Measurements from ENCODE around the gene SLC35E2B.
A peak's percentile ranks its signal among the peaks of the same experiment; 100 is the strongest.

The SLC35E2B gene

DNA sequence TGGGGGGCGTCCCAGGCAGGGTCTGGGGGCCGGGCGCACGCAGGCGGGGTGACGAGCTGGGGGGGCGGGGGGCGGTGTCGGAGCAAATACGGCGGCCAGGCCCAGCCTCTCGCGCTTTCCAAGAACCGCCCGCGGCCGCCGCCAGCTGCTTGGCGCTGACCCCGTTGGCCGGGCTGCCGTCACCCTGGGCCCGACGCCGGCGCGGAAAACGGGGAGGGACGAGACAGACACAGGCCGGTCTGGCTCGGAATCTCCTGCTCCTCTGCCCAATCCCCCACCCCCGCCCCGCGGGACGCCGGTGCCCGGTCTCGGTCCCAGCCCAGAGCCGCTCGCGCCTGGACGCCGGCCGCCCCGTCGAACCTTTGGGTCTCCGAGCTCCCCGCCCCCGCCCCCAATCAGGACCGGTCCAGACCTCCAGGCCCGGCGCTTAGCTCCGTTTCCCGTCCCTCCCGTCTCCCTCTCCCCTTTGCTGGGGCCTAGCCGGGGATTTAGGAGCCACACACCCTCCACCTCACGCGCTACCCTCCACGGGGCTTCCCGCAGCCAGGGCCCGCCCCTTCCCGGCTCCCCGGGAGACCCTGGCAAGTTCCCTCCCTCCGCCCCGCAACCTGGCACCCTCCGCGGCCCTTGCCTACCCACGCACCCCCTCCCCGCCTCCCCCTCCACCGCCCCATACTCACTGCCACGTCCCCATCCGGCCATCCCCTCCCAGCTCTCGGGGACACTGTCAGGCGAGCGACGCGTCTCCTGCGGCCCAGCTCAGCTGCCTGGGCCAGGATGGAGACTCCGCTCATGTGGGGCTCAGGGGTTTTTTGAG lies 61.4 kb downstream of the SLC35E2B start:
- DNase-seq (ENCODE audit: extremely low spot score) = no peak
- ChIA-PET POLR2A (no interaction called here), CTCF (no interaction called here)
- TF ChIP-seq, protein P1, sequence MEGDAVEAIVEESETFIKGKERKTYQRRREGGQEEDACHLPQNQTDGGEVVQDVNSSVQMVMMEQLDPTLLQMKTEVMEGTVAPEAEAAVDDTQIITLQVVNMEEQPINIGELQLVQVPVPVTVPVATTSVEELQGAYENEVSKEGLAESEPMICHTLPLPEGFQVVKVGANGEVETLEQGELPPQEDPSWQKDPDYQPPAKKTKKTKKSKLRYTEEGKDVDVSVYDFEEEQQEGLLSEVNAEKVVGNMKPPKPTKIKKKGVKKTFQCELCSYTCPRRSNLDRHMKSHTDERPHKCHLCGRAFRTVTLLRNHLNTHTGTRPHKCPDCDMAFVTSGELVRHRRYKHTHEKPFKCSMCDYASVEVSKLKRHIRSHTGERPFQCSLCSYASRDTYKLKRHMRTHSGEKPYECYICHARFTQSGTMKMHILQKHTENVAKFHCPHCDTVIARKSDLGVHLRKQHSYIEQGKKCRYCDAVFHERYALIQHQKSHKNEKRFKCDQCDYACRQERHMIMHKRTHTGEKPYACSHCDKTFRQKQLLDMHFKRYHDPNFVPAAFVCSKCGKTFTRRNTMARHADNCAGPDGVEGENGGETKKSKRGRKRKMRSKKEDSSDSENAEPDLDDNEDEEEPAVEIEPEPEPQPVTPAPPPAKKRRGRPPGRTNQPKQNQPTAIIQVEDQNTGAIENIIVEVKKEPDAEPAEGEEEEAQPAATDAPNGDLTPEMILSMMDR (IDR thresholded peaks at IDR 0.05; ENCODE audit: control extremely low read depth, extremely low read depth, low read depth, missing control alignments) = no peak

GRCh38 chr1:1630191-1630964 lies 62.2 kb downstream of the SLC35E2B start:
- ChIA-PET CTCF (interaction anchor here (1.4 kb wide), 1 partner anchor 276 kb away, joined by 4 read pairs; no protein-coding TSS in a partner anchor), POLR2A (interaction anchor here (0.9 kb wide), 1 partner anchor 150 kb away, joined by 3 read pairs; no protein-coding TSS in a partner anchor)
- peak; percentile 100 for DNase-seq (ENCODE audit: extremely low spot score)
- TF ChIP-seq, protein P1 (IDR thresholded peaks at IDR 0.05; ENCODE audit: control extremely low read depth, extremely low read depth, low read depth, missing control alignments) = no peak

DNA sequence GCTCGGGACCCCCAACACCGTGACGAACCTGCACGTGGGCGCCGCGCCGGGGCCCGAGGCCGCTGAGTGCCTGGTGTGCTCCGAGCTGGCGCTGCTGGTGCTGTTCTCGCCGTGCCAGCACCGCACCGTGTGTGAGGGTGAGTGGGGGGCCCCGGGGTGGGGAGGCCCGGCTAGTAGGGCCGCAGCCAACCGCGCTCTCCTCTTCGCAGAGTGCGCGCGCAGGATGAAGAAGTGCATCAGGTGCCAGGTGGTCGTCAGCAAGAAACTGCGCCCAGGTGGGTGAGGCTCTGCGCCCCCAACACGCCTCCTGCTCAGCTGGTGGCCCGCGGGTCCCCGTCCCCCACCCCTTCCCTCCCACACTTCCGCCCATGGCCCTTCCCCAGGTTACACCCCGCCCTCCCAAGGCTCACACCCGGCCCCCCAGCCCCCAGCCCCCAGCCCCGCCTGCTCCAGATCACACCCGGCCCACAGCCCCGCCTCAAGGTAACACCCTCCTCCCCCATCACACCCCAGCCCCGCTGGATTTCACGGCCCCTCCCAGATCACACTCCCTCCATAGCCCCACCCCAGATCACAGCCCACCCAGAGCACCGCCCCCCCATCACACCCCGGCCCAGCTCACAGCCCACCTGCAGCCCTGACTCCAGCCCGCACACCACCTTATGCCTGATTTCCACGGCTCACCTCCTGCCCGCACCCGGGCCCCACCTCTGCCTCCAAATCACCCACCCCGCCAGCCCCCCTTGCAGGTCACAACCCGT lies 63.0 kb downstream of the SLC35E2B start:
- ChIA-PET CTCF (interaction anchor here (0.9 to 1.4 kb wide), 4 partner anchors 9 to 279 kb away, joined by 3 to 4 read pairs (median 4); no protein-coding TSS in a partner anchor), POLR2A (interaction anchor here (0.9 kb wide), 1 partner anchor 151 kb away, joined by 3 read pairs; no protein-coding TSS in a partner anchor)
- DNase-seq (ENCODE audit: extremely low spot score) = peak; percentile 78
- TF ChIP-seq, protein P1 (IDR thresholded peaks at IDR 0.05; ENCODE audit: control extremely low read depth, extremely low read depth, low read depth, missing control alignments) = no peak

- TF ChIP-seq, protein P1 (IDR thresholded peaks at IDR 0.05; ENCODE audit: control extremely low read depth, extremely low read depth, low read depth, missing control alignments) = no peak
- POLR2A ChIA-PET = no interaction called here
- no peak for DNase-seq (ENCODE audit: extremely low spot score)
- CTCF ChIA-PET = interaction anchor here (0.9 to 1.4 kb wide), 5 partner anchors 8 to 280 kb away, joined by 3 to 4 read pairs (median 4); no protein-coding TSS in a partner anchor
Observed at GRCh38 chr1:1628754-1629429, 63.7 kb downstream of the SLC35E2B start.

- no peak for DNase-seq (ENCODE audit: extremely low spot score)
- POLR2A ChIA-PET = no interaction called here
- CTCF ChIA-PET = interaction anchor here (1.1 to 1.3 kb wide), 2 partner anchors 51 to 273 kb away, joined by 3 to 4 read pairs; no protein-coding TSS in a partner anchor
- TF ChIP-seq, protein P1 (IDR thresholded peaks at IDR 0.05; ENCODE audit: control extremely low read depth, extremely low read depth, low read depth, missing control alignments) = no peak
Observed at GRCh38 chr1:1627829-1628753, 64.5 kb downstream of the SLC35E2B start.
